Activated T-helper 2 cell treated with anti-CD3 and anti-CD28 coated beads, Interferon-gamma antibody, Interleukin-2, Interleukin-4, amounts not matched to agents 10 μg/mL and 5 μg/mL and 100 μg/mL, durations not matched to agents 14 hours and 24 hours and 36 hours (primary cell): Measurements from ENCODE around the gene CCDC57. TPM values are rescaled to one million over a fixed set of nuclear protein-coding genes. Genes with fewer than 3 reads are reported as not detected.

ENCODE experiments used
- DNase-seq: peaks from one replicate; pipeline ENCODE4 v3.0.0; 2021; ENCODE audit warnings: low spot score
- H3K27ac Mint-ChIP-seq: one replicate; pipeline ENCODE4 v1.8.0; 2021; ENCODE audit warnings: mixed read lengths
- H3K27me3 Mint-ChIP-seq: one replicate; pipeline ENCODE4 v1.8.0; 2021; ENCODE audit warnings: low read depth, mixed read lengths
- H3K36me3 Mint-ChIP-seq: one replicate; pipeline ENCODE4 v1.8.0; 2021; ENCODE audit warnings: low read depth, mixed read lengths
- H3K4me1 Mint-ChIP-seq: one replicate; pipeline ENCODE4 v1.8.0; 2021; ENCODE audit warnings: low read depth, mixed read lengths
- H3K4me3 Mint-ChIP-seq: one replicate; pipeline ENCODE4 v1.8.0; 2021; ENCODE audit warnings: low read depth, mild to moderate bottlenecking, moderate library complexity, mixed read lengths
- H3K9me3 Mint-ChIP-seq: one replicate; pipeline ENCODE4 v1.8.0; 2021; ENCODE audit warnings: mixed read lengths
- intact Hi-C: fragments of 100-400 bp; cut with micrococcal nuclease; formaldehyde crosslinking; loops from one replicate; pipeline ENCODE4 v1.15.1; 2023
- total RNA-seq: library from RNA; stranded (reverse); gene quantifications from 2 replicates; pipeline ENCODE4 v1.2.3, GENCODE V29; 2022

The CCDC57 gene
- total RNA-seq, 1 donor from 2014 or later: 51.7 TPM

- H3K36me3 Mint-ChIP-seq: peaks cover 41% of the 10 kb centered on the region
- intact Hi-C loops: no loop called here
- no peaks in the 10 kb centered on the region for H3K27me3 Mint-ChIP-seq
- no peak for DNase-seq
- peaks cover 8% of the 10 kb centered on the region for H3K4me1 Mint-ChIP-seq
- no peak overlapping the region for H3K27ac Mint-ChIP-seq
- no peaks in the 10 kb centered on the region for H3K9me3 Mint-ChIP-seq
- H3K4me3 Mint-ChIP-seq: no peak overlapping the region
These were observed 45.6 kb downstream of the CCDC57 start for GRCh38 chr17:82167028-82167427.

DNA sequence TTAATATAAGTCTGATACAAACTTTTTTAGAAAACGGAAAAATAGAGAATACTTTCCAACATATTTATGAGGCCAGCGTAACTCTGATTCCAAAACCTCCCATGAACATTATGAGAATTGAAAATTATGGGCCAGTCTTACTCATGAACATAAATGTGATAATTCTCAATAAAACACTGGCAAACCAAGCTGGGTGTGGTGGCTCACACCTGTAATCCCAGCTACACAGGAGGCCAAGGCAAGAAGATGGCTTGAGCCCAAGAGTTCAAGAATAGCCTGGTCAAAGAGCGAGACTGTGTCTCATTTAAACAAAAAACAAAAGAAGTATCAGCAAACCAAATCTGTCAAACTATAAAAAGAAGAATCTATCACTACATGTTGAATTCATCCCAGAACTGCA, 47.8 kb downstream of the CCDC57 start:
- no peaks in the 10 kb centered on the region for H3K9me3 Mint-ChIP-seq
- intact Hi-C loops: no loop called here
- no peak overlapping the region for H3K27ac Mint-ChIP-seq
- no peak for DNase-seq
- peaks cover 39% of the 10 kb centered on the region for H3K36me3 Mint-ChIP-seq
- peaks cover 8% of the 10 kb centered on the region for H3K4me1 Mint-ChIP-seq
- no peaks in the 10 kb centered on the region for H3K27me3 Mint-ChIP-seq
- no peak overlapping the region for H3K4me3 Mint-ChIP-seq

- intact Hi-C loops: no loop called here
- no peak for DNase-seq
- Mint-ChIP-seq H3K9me3 (no peaks in the 10 kb centered on the region), H3K4me1 (no peaks in the 10 kb centered on the region), H3K27me3 (no peaks in the 10 kb centered on the region), H3K36me3 (peaks cover 18% of the 10 kb centered on the region), H3K4me3 (no peak overlapping the region), H3K27ac (no peak overlapping the region)
These were observed 51.4 kb downstream of the CCDC57 start for GRCh38 chr17:82161216-82161615.

GRCh38 chr17:82160075-82160474, 52.6 kb downstream of the CCDC57 start:
- Mint-ChIP-seq H3K4me3 (no peak overlapping the region), H3K27ac (no peak overlapping the region), H3K4me1 (no peaks in the 10 kb centered on the region), H3K36me3 (peaks cover 12% of the 10 kb centered on the region), H3K9me3 (no peaks in the 10 kb centered on the region), H3K27me3 (no peaks in the 10 kb centered on the region)
- intact Hi-C loops: no loop called here
- no peak for DNase-seq

DNA sequence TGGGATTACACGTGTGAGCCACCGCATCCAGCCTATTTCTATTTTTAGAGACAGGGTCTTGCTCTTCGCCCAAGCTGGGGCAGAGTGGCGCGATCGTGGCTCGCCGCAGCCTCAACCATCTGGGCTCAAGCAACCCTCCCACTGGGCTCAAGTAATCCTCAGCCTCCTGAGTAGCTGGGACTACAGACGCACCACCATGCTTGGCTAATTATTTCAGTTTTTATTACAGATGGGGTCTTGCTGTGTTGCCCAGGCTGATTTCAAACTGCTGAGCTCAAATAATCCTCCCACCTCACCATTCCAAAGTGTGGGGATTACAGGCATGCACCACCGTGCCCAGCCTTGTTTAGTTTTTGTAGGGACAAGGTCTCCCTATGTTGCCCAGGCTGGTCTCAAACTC, 53.8 kb downstream of the CCDC57 start:
- H3K4me1 Mint-ChIP-seq: peaks cover 2% of the 10 kb centered on the region
- peaks cover 12% of the 10 kb centered on the region for H3K36me3 Mint-ChIP-seq
- no peak for DNase-seq
- no peaks in the 10 kb centered on the region for H3K27me3 Mint-ChIP-seq
- intact Hi-C loops: no loop called here
- no peaks in the 10 kb centered on the region for H3K9me3 Mint-ChIP-seq
- no peak overlapping the region for H3K27ac Mint-ChIP-seq
- no peak overlapping the region for H3K4me3 Mint-ChIP-seq

GRCh38 chr17:82157046-82158035, 55.3 kb downstream of the CCDC57 start:
- DNase-seq: no peak
- intact Hi-C loops: no loop called here
- Mint-ChIP-seq H3K4me1 (peaks cover 5% of the 10 kb centered on the region), H3K36me3 (peaks cover 10% of the 10 kb centered on the region), H3K27ac (no peak overlapping the region), H3K9me3 (no peaks in the 10 kb centered on the region), H3K27me3 (no peaks in the 10 kb centered on the region), H3K4me3 (no peak overlapping the region)

GRCh38 chr17:82156284-82156925, 56.2 kb downstream of the CCDC57 start:
- peaks cover 5% of the 10 kb centered on the region for H3K4me1 Mint-ChIP-seq
- H3K27me3 Mint-ChIP-seq: no peaks in the 10 kb centered on the region
- H3K4me3 Mint-ChIP-seq: no peak overlapping the region
- intact Hi-C loops: no loop called here
- no peaks in the 10 kb centered on the region for H3K9me3 Mint-ChIP-seq
- DNase-seq: no peak
- peaks cover 10% of the 10 kb centered on the region for H3K36me3 Mint-ChIP-seq
- no peak overlapping the region for H3K27ac Mint-ChIP-seq

DNA sequence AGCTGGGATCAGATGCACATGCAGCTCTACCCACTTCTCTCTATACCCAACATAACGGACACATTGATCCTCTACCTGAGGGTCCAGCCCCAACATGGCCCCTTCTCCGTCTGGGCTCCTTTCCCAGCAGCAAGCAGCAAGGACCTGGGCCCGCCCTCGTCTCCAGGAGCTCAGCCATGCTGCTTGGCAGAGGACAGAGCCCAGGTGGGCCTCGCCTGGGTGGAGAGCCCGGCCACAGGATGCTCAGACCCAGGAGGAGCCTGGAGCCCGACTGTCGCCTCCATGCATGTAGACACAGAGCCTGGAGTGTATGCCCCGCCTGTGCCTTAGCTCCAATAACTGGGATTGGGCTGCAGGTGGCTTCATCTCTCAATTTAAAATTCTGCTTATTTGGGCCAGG, 57.0 kb downstream of the CCDC57 start:
- H3K9me3 Mint-ChIP-seq: no peaks in the 10 kb centered on the region
- H3K27ac Mint-ChIP-seq: no peak overlapping the region
- DNase-seq: no peak
- H3K36me3 Mint-ChIP-seq: peaks cover 10% of the 10 kb centered on the region
- intact Hi-C loops: no loop called here
- H3K4me1 Mint-ChIP-seq: peaks cover 5% of the 10 kb centered on the region
- no peak overlapping the region for H3K4me3 Mint-ChIP-seq
- no peaks in the 10 kb centered on the region for H3K27me3 Mint-ChIP-seq

- Mint-ChIP-seq H3K36me3 (peaks cover 6% of the 10 kb centered on the region), H3K9me3 (no peaks in the 10 kb centered on the region), H3K4me1 (peaks cover 5% of the 10 kb centered on the region), H3K4me3 (no peak overlapping the region), H3K27ac (no peak overlapping the region), H3K27me3 (no peaks in the 10 kb centered on the region)
- intact Hi-C loops: loop anchor here (1.0 to 5.0 kb wide), 2 partner anchors 53 to 125 kb away; no protein-coding TSS in a partner anchor
- DNase-seq: no peak
These were observed 57.7 kb downstream of the CCDC57 start for GRCh38 chr17:82154881-82155331.

- Mint-ChIP-seq H3K36me3 (peaks cover 8% of the 10 kb centered on the region), H3K4me3 (no peak overlapping the region), H3K27me3 (no peaks in the 10 kb centered on the region), H3K27ac (no peak overlapping the region), H3K9me3 (no peaks in the 10 kb centered on the region), H3K4me1 (peaks cover 5% of the 10 kb centered on the region)
- intact Hi-C loops: loop anchor here (1.0 to 5.0 kb wide), 2 partner anchors 52 to 124 kb away; no protein-coding TSS in a partner anchor
- DNase-seq: peak; percentile 76
These were observed 58.8 kb downstream of the CCDC57 start for GRCh38 chr17:82153745-82154375.

DNA sequence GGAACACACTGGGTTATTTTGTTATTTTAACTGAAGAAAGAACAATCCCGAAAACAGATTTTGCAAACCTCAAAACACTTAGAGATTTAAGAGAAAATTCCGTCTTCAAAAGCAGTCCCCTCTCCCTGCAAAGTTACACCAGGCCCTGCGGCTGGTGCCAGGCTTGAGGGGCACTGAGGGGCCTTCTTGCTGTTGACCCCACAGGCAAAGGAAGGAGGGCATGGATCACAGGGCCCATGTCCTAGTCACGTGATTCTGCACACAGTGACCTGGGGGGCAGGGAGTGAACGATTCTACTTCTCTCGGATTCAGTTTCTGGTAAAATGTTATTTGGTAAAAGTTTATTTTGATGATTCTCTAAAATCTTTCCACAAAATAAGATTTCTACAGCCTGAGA, 59.3 kb downstream of the CCDC57 start:
- DNase-seq: no peak
- H3K36me3 Mint-ChIP-seq: peaks cover 9% of the 10 kb centered on the region
- H3K4me3 Mint-ChIP-seq: no peak overlapping the region
- peaks cover 5% of the 10 kb centered on the region for H3K4me1 Mint-ChIP-seq
- no peaks in the 10 kb centered on the region for H3K27me3 Mint-ChIP-seq
- no peak overlapping the region for H3K27ac Mint-ChIP-seq
- intact Hi-C loops: loop anchor here (5.0 kb wide), 1 partner anchor 51 kb away; no protein-coding TSS in a partner anchor
- no peaks in the 10 kb centered on the region for H3K9me3 Mint-ChIP-seq

- intact Hi-C loops: loop anchor here (5.0 kb wide), 1 partner anchor 50 kb away; no protein-coding TSS in a partner anchor
- Mint-ChIP-seq H3K4me1 (peaks cover 5% of the 10 kb centered on the region), H3K27me3 (no peaks in the 10 kb centered on the region), H3K36me3 (peaks cover 12% of the 10 kb centered on the region), H3K27ac (no peak overlapping the region), H3K9me3 (no peaks in the 10 kb centered on the region), H3K4me3 (no peak overlapping the region)
- DNase-seq: no peak
These were observed 59.9 kb downstream of the CCDC57 start for GRCh38 chr17:82152556-82153294.
